ENCODE results near the gene MXD4. TPM values are rescaled to one million over a fixed set of nuclear protein-coding genes. Genes with fewer than 3 reads are reported as not detected.
A peak's percentile ranks its signal among the peaks of the same experiment; 100 is the strongest.

The MXD4 gene
- total RNA-seq, 1 donor from 2014 or later: 5.2 TPM

GRCh38 chr4:2287594-2287915, 25.6 kb upstream of the MXD4 start:
- no peak for DNase-seq
- Mint-ChIP-seq H3K4me3 (no peak overlapping the region), H3K27me3 (peaks cover 6% of the 10 kb centered on the region), H3K36me3 (ENCODE audit: low read depth) (no peaks in the 10 kb centered on the region), H3K9me3 (no peaks in the 10 kb centered on the region), H3K27ac (no peak overlapping the region), H3K4me1 (peaks cover 14% of the 10 kb centered on the region)
- intact Hi-C loops (cut with micrococcal nuclease): no loop called here

GRCh38 chr4:2286904-2287593, 25.1 kb upstream of the MXD4 start:
- DNase-seq: no peak
- H3K36me3 Mint-ChIP-seq (ENCODE audit: low read depth): no peaks in the 10 kb centered on the region
- H3K4me1 Mint-ChIP-seq: peaks cover 19% of the 10 kb centered on the region
- no peak overlapping the region for H3K27ac Mint-ChIP-seq
- intact Hi-C loops (cut with micrococcal nuclease): no loop called here
- no peaks in the 10 kb centered on the region for H3K9me3 Mint-ChIP-seq
- peaks cover under 1% of the 10 kb centered on the region for H3K27me3 Mint-ChIP-seq
- no peak overlapping the region for H3K4me3 Mint-ChIP-seq

- Mint-ChIP-seq H3K9me3 (no peaks in the 10 kb centered on the region), H3K4me3 (no peak overlapping the region), H3K27ac (no peak overlapping the region), H3K36me3 (ENCODE audit: low read depth) (no peaks in the 10 kb centered on the region), H3K4me1 (peaks cover 28% of the 10 kb centered on the region), H3K27me3 (no peaks in the 10 kb centered on the region)
- DNase-seq: no peak
- intact Hi-C loops (cut with micrococcal nuclease): no loop called here
These were observed 23.9 kb upstream of the MXD4 start for GRCh38 chr4:2285613-2286381.

- intact Hi-C loops (cut with micrococcal nuclease): loop anchor here (5.0 kb wide), 1 partner anchor 182 kb away; the partner anchor contains the start of gene RNF4
- no peaks in the 10 kb centered on the region for H3K36me3 Mint-ChIP-seq (ENCODE audit: low read depth)
- no peaks in the 10 kb centered on the region for H3K27me3 Mint-ChIP-seq
- no peaks in the 10 kb centered on the region for H3K9me3 Mint-ChIP-seq
- H3K27ac Mint-ChIP-seq: no peak overlapping the region
- peaks cover 26% of the 10 kb centered on the region for H3K4me1 Mint-ChIP-seq
- no peak overlapping the region for H3K4me3 Mint-ChIP-seq
- no peak for DNase-seq
These were observed 23.2 kb upstream of the MXD4 start for GRCh38 chr4:2284934-2285612.

GRCh38 chr4:2284161-2284933, 22.4 kb upstream of the MXD4 start:
- H3K27ac Mint-ChIP-seq: no peak overlapping the region
- DNase-seq: no peak
- intact Hi-C loops (cut with micrococcal nuclease): loop anchor here (5.0 kb wide), 1 partner anchor 183 kb away; the partner anchor contains the start of gene RNF4

GRCh38 chr4:2283199-2283711, 21.3 kb upstream of the MXD4 start:
- no peaks in the 10 kb centered on the region for H3K36me3 Mint-ChIP-seq (ENCODE audit: low read depth)
- no peaks in the 10 kb centered on the region for H3K27me3 Mint-ChIP-seq
- H3K4me1 Mint-ChIP-seq: peaks cover 26% of the 10 kb centered on the region
- H3K27ac Mint-ChIP-seq: peak overlapping the region; percentile 12
- intact Hi-C loops (cut with micrococcal nuclease): loop anchor here (2.0 to 5.0 kb wide), 2 partner anchors 130 to 184 kb away; partner anchors contain the start of gene RNF4
- H3K9me3 Mint-ChIP-seq: no peaks in the 10 kb centered on the region
- no peak for DNase-seq
- H3K4me3 Mint-ChIP-seq: no peak overlapping the region

More at GRCh38 chr4:2284161-2284933, 22.4 kb upstream of the MXD4 start:
- Mint-ChIP-seq H3K27me3 (no peaks in the 10 kb centered on the region), H3K4me1 (peaks cover 26% of the 10 kb centered on the region), H3K4me3 (no peak overlapping the region), H3K36me3 (ENCODE audit: low read depth) (no peaks in the 10 kb centered on the region), H3K9me3 (no peaks in the 10 kb centered on the region)

- intact Hi-C loops (cut with micrococcal nuclease): loop anchor here (2.0 to 5.0 kb wide), 2 partner anchors 131 to 186 kb away; partner anchors contain the start of gene RNF4
- H3K27ac Mint-ChIP-seq: peak overlapping the region; percentile 94
- H3K9me3 Mint-ChIP-seq: no peaks in the 10 kb centered on the region
- peaks cover 26% of the 10 kb centered on the region for H3K4me1 Mint-ChIP-seq
- H3K4me3 Mint-ChIP-seq: peak overlapping the region; percentile 78
- no peaks in the 10 kb centered on the region for H3K36me3 Mint-ChIP-seq (ENCODE audit: low read depth)
- peak; percentile 93 for DNase-seq
- no peaks in the 10 kb centered on the region for H3K27me3 Mint-ChIP-seq
These were observed 19.9 kb upstream of the MXD4 start for GRCh38 chr4:2281575-2282343.

- peaks cover 26% of the 10 kb centered on the region for H3K4me1 Mint-ChIP-seq
- H3K27ac Mint-ChIP-seq: peak overlapping the region; percentile 56
- H3K36me3 Mint-ChIP-seq (ENCODE audit: low read depth): no peaks in the 10 kb centered on the region
- no peaks in the 10 kb centered on the region for H3K27me3 Mint-ChIP-seq
- intact Hi-C loops (cut with micrococcal nuclease): loop anchor here (5.0 kb wide), 1 partner anchor 187 kb away; the partner anchor contains the start of gene RNF4
- peak overlapping the region; percentile 78 for H3K4me3 Mint-ChIP-seq
- no peak for DNase-seq
- H3K9me3 Mint-ChIP-seq: no peaks in the 10 kb centered on the region
These were observed 18.8 kb upstream of the MXD4 start for GRCh38 chr4:2280531-2281300.

GRCh38 chr4:2277956-2278355, 16.0 kb upstream of the MXD4 start:
- no peaks in the 10 kb centered on the region for H3K9me3 Mint-ChIP-seq
- H3K27ac Mint-ChIP-seq: no peak overlapping the region
- no peak for DNase-seq
- H3K36me3 Mint-ChIP-seq (ENCODE audit: low read depth): no peaks in the 10 kb centered on the region
- H3K4me1 Mint-ChIP-seq: peaks cover 20% of the 10 kb centered on the region
- H3K27me3 Mint-ChIP-seq: no peaks in the 10 kb centered on the region
- no peak overlapping the region for H3K4me3 Mint-ChIP-seq
- intact Hi-C loops (cut with micrococcal nuclease): no loop called here

- Mint-ChIP-seq H3K27me3 (no peaks in the 10 kb centered on the region), H3K27ac (no peak overlapping the region), H3K4me1 (peaks cover 10% of the 10 kb centered on the region), H3K9me3 (no peaks in the 10 kb centered on the region), H3K4me3 (no peak overlapping the region), H3K36me3 (ENCODE audit: low read depth) (no peaks in the 10 kb centered on the region)
- DNase-seq: no peak
- intact Hi-C loops (cut with micrococcal nuclease): no loop called here
These were observed 14.8 kb upstream of the MXD4 start for GRCh38 chr4:2276581-2277325.

GRCh38 chr4:2275546-2276251, 13.8 kb upstream of the MXD4 start:
- no peaks in the 10 kb centered on the region for H3K9me3 Mint-ChIP-seq
- no peak overlapping the region for H3K27ac Mint-ChIP-seq
- no peaks in the 10 kb centered on the region for H3K36me3 Mint-ChIP-seq (ENCODE audit: low read depth)
- no peaks in the 10 kb centered on the region for H3K27me3 Mint-ChIP-seq
- DNase-seq: no peak
- peaks cover 2% of the 10 kb centered on the region for H3K4me1 Mint-ChIP-seq
- intact Hi-C loops (cut with micrococcal nuclease): no loop called here
- H3K4me3 Mint-ChIP-seq: no peak overlapping the region

Measured in activated CD4-positive, alpha-beta T cell treated with anti-CD3 and anti-CD28 coated beads, Interleukin-2, amount 10 ng/mL, durations not matched to agents 24 days and 14 days (primary cell).